ENCODE measurements around the gene APOBEC3A.

APOBEC3A gene

DNA sequence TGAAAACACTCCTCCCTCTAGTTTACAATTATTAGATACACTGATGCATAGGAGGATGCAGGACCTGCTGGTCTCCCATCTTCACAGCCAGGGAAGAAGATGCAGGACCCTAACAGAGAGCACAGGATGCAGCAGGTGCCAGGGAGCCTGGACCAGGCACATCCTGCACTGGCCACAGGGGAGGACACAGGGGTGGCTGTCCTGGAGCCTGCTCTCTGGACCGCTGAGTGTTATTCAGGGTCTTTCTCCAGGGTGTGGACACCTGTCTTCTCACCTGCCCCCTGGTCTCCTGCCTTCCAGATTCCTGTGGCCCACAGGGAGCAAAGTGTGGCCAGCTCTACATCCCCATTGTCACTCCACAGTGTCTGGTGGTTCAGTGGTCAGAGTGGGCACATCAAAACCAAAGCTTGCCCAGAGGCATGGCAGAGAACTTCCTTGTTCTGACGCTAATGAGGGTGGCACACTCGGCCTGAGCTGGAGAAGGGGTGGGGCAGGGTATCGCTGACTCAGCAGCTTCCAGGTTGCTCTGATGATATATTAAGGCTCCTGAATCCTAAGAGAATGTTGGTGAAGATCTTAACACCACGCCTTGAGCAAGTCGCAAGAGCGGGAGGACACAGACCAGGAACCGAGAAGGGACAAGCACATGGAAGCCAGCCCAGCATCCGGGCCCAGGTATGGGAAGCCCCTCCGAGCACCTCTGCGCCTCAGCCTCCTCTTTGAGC, at the start of gene APOBEC3A:
TSS of gene APOBEC3A (plus strand) at position 564 of the 725 bp plus-strand sequence. CDS start at position 647, 83 bp downstream.
- H3K9me3 ChIP-seq (ENCODE audit: low read length) = no peaks in the 10 kb centered on the region
- peaks cover 15% of the 10 kb centered on the region for H3K27me3 ChIP-seq (ENCODE audit: insufficient read depth, low read length)
- H3K4me3 ChIP-seq (ENCODE audit: low read length) = no peak within 1 kb of the TSS
- no peak within 1 kb of the TSS for H2AFZ ChIP-seq (ENCODE audit: low read depth, low read length)
- H3K36me3 ChIP-seq (ENCODE audit: insufficient read depth, low read length) = no peaks in the 10 kb centered on the region
- H3K4me1 ChIP-seq (ENCODE audit: insufficient read depth, low read length) = no peaks in the 10 kb centered on the region

DNA sequence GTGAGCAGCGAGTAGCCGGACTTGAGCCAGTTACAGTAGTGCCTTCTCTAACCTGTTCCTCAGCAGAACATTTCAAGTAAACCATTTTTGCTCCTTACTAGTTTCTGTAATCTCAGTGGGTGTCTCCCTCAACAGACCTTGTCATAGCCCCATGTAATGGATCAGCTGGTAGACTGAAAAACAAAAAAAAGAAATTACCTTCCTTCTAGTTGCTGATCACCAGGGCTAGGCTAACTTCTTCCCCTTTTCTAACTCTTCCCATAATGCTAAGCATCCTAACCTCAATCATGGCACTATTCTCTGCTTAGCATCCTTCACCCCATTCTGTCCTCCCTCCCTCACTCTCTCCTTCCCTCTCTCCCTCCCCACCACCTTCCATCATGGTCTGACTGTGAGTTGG, 49.6 kb upstream of the APOBEC3A start:
- peaks cover 3% of the 10 kb centered on the region for H3K27me3 ChIP-seq (ENCODE audit: insufficient read depth, low read length)
- no peaks in the 10 kb centered on the region for H3K9me3 ChIP-seq (ENCODE audit: low read length)
- no peaks in the 10 kb centered on the region for H3K4me1 ChIP-seq (ENCODE audit: insufficient read depth, low read length)
- no peaks in the 10 kb centered on the region for H3K36me3 ChIP-seq (ENCODE audit: insufficient read depth, low read length)
- H3K4me3 ChIP-seq (ENCODE audit: low read length) = no peak overlapping the region
- H2AFZ ChIP-seq (ENCODE audit: low read depth, low read length) = no peak overlapping the region

DNA sequence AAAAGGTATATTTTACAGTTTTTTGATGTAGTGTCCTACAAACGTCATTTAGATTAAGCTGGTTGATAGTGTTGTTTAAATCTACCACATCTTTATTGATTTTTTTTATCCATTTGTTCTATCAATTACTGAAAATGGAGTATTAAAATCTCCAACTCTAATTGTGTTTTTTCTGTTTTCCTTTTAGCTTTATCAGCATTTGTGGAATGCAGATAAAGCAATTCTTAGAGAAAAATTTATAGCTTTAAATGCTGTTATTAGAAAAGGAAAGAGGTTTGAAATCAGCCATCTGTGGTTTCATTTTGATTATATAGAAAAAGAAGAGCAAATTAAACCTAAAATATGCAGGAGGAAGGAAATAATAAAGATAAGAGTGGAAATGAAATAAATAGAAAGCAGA, 46.0 kb upstream of the APOBEC3A start:
- Histone ChIP-seq H3K9me3 (ENCODE audit: low read length) (no peaks in the 10 kb centered on the region), H3K36me3 (ENCODE audit: insufficient read depth, low read length) (no peaks in the 10 kb centered on the region), H3K4me1 (ENCODE audit: insufficient read depth, low read length) (no peaks in the 10 kb centered on the region), H2AFZ (ENCODE audit: low read depth, low read length) (no peak overlapping the region), H3K4me3 (ENCODE audit: low read length) (no peak overlapping the region), H3K27me3 (ENCODE audit: insufficient read depth, low read length) (peaks cover 3% of the 10 kb centered on the region)

DNA sequence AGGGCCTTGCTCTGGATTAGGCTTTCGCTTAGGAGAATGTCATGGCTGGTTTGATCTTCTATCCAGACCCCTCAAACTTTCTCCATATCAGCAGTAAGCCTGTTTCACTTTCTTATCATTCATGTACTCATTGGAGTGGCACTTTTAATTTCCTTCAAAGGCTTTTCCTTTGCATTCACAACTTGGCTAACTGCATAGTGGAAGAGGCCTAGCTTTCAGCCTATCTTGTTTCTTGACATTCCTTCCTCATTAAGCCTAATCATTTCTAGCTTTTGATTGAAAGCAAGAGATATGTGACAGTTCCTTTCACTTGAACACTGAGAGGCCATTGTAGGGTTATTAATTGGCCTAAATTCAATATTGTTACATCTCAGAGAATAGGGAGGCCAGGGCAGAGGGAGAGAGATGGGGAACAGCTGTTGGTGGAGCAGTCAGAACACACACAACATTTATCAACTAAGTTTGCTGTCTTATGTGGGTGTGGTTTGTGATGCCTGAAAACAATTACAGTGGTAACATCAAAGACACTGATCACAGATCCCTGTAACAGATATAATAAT, 37.7 kb upstream of the APOBEC3A start:
- Histone ChIP-seq H2AFZ (ENCODE audit: low read depth, low read length) (no peak overlapping the region), H3K27me3 (ENCODE audit: insufficient read depth, low read length) (peaks cover 7% of the 10 kb centered on the region), H3K4me1 (ENCODE audit: insufficient read depth, low read length) (peaks cover 3% of the 10 kb centered on the region), H3K4me3 (ENCODE audit: low read length) (no peak overlapping the region), H3K36me3 (ENCODE audit: insufficient read depth, low read length) (no peaks in the 10 kb centered on the region), H3K9me3 (ENCODE audit: low read length) (no peaks in the 10 kb centered on the region)

DNA sequence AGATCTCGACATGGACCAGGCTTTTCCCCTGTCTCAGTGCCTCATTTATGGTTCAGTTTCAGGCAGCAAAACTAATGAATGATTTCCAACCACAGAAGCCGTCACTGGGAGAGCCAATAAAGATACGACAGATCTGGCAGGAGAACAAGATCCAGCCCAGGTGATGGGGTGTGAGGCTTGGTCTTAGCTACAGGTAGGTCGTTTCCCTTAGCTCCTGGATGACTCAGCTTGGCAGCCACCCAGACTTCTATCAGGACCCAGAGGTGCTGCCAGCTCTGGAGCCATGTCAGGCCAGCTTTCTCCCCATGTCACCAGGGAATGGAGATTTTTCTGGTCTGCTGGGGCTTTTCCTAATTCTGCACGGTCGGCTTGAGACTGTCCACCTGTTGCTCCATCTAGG, 36.3 kb upstream of the APOBEC3A start:
- Histone ChIP-seq H3K36me3 (ENCODE audit: insufficient read depth, low read length) (no peaks in the 10 kb centered on the region), H3K27me3 (ENCODE audit: insufficient read depth, low read length) (peaks cover 20% of the 10 kb centered on the region), H3K4me1 (ENCODE audit: insufficient read depth, low read length) (peaks cover 3% of the 10 kb centered on the region), H3K4me3 (ENCODE audit: low read length) (no peak overlapping the region), H2AFZ (ENCODE audit: low read depth, low read length) (no peak overlapping the region), H3K9me3 (ENCODE audit: low read length) (no peaks in the 10 kb centered on the region)

DNA sequence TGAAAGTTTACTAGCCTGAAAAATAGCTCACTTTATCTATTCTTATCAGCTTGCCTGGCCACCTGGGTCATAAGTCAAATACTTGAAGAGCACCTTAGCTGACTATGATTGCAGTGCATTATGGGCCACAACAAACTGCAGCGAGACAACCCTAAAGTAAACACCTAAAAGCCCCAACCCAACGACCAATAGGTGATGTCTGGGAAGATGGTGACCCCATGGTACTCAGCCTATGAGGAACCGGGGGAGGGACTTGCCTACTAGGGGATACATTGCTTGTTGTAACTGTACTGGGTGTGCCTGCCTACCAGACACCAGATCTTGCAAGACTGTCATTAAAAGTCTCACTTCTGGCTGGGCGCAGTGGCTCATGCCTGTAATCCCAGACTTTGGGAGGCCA, 35.6 kb upstream of the APOBEC3A start:
- Histone ChIP-seq H3K4me3 (ENCODE audit: low read length) (no peak overlapping the region), H3K36me3 (ENCODE audit: insufficient read depth, low read length) (no peaks in the 10 kb centered on the region), H2AFZ (ENCODE audit: low read depth, low read length) (no peak overlapping the region), H3K27me3 (ENCODE audit: insufficient read depth, low read length) (peaks cover 20% of the 10 kb centered on the region), H3K9me3 (ENCODE audit: low read length) (no peaks in the 10 kb centered on the region), H3K4me1 (ENCODE audit: insufficient read depth, low read length) (peaks cover 3% of the 10 kb centered on the region)

DNA sequence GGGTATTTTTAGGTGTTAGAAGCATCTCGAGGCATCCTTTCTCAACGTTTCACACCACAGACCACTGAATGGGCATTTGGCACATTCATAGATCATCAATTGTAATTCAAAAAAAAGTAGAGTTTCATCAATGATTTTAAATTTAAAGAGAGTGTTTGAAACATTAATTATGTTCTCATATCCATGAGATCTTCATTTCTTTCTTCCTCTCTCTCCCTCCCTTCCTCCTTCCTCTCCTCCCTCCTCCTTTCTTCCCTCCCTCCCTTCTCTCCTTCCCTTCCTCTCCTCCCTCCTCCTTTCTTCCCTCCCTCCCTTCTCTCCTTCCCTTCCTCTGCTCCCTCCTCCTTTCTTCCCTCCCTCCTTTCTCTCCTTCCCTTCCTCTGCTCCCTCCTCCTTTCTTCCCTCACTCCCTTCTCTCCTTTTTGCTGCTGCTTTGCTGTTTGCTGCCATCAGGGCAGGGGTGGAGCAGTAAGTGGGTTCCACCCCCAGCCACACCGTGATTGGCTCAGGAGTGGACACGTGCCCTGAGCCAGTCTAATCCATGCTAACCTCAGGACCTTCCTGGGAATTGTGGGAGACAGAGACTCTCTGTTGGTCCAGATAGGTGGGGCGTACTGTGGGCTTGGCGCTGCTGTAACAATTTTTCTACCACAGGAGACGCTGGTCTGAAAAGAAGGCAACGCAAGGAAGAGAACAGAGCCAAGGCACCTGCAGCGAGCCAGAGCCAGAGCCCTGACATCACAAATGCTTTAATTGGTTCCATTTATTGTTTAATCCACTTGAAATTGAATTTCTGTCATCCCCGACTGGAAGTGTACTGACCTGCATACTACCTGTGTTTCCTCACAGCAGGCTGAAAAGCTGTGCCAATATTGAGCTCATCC, 33.7 kb upstream of the APOBEC3A start:
- H3K36me3 ChIP-seq (ENCODE audit: insufficient read depth, low read length) = no peaks in the 10 kb centered on the region
- no peak overlapping the region for H2AFZ ChIP-seq (ENCODE audit: low read depth, low read length)
- peaks cover 3% of the 10 kb centered on the region for H3K4me1 ChIP-seq (ENCODE audit: insufficient read depth, low read length)
- H3K9me3 ChIP-seq (ENCODE audit: low read length) = no peaks in the 10 kb centered on the region
- peaks cover 26% of the 10 kb centered on the region for H3K27me3 ChIP-seq (ENCODE audit: insufficient read depth, low read length)
- no peak overlapping the region for H3K4me3 ChIP-seq (ENCODE audit: low read length)

DNA sequence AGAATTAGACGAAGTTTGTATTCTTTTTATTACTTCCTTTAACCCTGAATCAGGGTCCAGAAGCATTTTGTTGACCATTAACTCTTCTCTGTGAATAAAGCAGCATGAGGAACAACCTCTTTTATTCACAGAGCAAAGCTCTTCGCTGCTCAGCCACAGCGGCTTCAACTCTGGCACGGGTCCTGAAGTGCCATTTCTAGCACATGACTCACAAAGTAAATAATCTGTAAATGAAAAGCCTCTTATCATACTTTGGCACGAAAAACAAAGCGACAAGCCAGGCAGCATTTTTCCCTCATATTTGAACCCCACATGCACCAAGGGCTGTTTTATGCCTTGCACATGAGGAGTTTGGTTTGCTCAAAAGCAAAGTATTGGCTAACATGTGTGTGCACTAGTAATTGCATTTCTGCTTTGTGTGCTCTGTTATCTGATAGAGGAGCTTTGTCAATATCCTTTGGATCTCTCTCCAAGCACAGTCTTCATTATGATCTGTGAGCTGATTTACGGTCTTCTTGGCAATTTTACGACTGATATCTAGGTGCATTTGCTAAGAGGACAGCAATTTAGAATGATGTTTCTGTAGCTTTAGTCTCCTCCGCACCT, 33.0 kb upstream of the APOBEC3A start:
- H3K36me3 ChIP-seq (ENCODE audit: insufficient read depth, low read length) = no peaks in the 10 kb centered on the region
- H3K4me1 ChIP-seq (ENCODE audit: insufficient read depth, low read length) = peaks cover 3% of the 10 kb centered on the region
- no peak overlapping the region for H3K4me3 ChIP-seq (ENCODE audit: low read length)
- no peak overlapping the region for H2AFZ ChIP-seq (ENCODE audit: low read depth, low read length)
- no peaks in the 10 kb centered on the region for H3K9me3 ChIP-seq (ENCODE audit: low read length)
- H3K27me3 ChIP-seq (ENCODE audit: insufficient read depth, low read length) = peaks cover 26% of the 10 kb centered on the region

DNA sequence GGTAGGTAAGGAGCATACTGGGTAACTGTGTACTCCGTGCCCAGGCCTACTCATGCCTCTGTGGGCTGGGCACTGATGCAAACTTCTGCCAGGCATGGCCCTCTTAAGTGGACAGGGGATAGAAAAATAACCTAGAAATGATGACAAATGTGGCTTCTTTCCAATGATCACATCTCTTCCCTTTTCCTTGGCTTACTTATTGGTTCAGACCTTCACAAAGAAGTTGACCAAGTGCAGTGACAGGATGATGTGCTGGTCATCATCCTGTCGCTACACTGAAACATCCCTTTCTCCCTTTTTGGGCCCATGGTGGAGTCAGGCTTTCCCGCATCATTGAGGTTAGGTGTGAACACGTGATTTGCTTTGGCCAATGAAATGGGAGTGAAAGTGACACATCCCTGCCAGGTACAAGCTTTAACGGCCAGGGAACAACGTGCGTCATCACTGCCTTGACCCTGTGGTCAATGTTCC, 31.8 kb upstream of the APOBEC3A start:
- Histone ChIP-seq H3K36me3 (ENCODE audit: insufficient read depth, low read length) (no peaks in the 10 kb centered on the region), H3K27me3 (ENCODE audit: insufficient read depth, low read length) (peaks cover 27% of the 10 kb centered on the region), H3K4me3 (ENCODE audit: low read length) (no peak overlapping the region), H2AFZ (ENCODE audit: low read depth, low read length) (no peak overlapping the region), H3K4me1 (ENCODE audit: insufficient read depth, low read length) (peaks cover 3% of the 10 kb centered on the region), H3K9me3 (ENCODE audit: low read length) (no peaks in the 10 kb centered on the region)

DNA sequence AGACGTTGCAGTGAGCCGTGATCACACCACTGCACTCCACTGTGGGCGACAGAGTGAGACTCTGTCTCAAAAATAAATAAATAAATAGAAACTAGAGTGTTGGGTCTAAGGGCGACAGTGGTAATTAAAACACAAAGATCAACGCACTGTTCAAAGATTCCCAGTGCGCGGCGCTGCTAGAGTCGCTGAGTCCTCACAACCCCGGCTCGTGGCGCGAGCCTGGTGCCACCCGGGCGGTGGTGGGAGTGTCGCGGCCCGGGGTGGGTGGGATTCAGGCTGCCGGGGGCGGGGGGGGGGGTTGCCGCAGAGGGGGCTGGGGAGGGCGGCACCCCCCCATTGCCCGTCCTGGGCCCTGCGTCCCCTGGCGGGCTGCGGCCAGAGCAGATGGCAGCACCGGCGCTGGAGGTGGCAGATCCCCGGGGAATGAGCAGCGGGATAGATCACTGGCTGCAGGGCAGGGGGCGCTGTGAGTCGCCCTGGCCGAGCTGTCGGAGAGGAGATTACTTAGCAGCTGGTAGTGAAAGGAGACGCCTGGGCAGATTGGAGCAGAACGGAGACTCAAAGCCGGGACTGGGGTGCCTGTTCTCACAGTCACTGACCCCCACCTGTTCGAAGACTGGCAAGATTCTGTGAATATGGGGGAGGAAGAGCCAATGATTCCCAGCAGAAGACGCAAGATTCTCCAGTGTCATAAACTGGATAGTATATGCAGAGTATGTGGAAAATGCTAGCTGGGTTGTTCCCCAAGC, 30.2 kb upstream of the APOBEC3A start:
- Histone ChIP-seq H3K36me3 (ENCODE audit: insufficient read depth, low read length) (no peaks in the 10 kb centered on the region), H3K27me3 (ENCODE audit: insufficient read depth, low read length) (peaks cover 30% of the 10 kb centered on the region), H3K4me1 (ENCODE audit: insufficient read depth, low read length) (peaks cover 3% of the 10 kb centered on the region), H3K4me3 (ENCODE audit: low read length) (no peak overlapping the region), H3K9me3 (ENCODE audit: low read length) (no peaks in the 10 kb centered on the region), H2AFZ (ENCODE audit: low read depth, low read length) (no peak overlapping the region)

DNA sequence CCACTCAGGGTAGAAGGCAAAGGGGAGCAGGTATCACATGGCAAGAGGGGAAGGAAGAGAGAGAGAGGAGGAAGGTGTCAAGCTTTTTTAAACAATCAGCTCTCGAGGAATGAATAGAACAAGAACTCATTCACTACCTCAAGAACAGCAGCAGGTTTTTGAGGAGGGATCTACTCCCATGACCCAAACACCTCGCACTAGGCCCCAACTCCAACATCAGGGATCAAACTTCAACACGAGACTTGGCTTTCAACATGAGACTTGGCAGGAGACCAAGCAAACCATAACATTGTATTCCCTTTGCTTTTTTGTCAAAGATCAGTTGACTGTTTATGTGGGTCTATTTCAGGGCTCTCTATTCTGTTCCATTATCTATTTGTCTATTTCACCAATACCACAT, 26.9 kb upstream of the APOBEC3A start:
- Histone ChIP-seq H3K4me3 (ENCODE audit: low read length) (no peak overlapping the region), H3K27me3 (ENCODE audit: insufficient read depth, low read length) (peaks cover 15% of the 10 kb centered on the region), H3K4me1 (ENCODE audit: insufficient read depth, low read length) (no peaks in the 10 kb centered on the region), H2AFZ (ENCODE audit: low read depth, low read length) (no peak overlapping the region), H3K9me3 (ENCODE audit: low read length) (no peaks in the 10 kb centered on the region), H3K36me3 (ENCODE audit: insufficient read depth, low read length) (no peaks in the 10 kb centered on the region)

DNA sequence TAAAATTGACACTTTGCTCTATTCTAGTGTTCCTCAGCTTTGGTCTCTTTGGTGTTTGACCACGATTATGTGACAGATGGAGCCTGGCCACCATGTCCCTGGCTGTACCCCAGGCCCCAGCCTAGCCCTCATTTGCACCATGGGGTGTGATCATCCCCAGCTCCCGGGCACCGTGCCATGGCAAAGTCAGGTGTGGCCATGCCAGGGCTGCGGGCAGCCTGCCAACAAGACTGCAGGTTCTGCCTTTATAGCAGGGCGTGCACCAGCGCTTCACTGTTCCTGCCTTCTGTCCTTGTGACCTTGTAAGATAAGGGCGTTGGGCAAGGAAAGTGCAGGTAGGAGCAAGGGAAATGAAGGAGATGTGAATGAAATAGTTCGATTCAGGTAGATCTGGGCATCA, 22.4 kb upstream of the APOBEC3A start:
- no peak overlapping the region for H3K4me3 ChIP-seq (ENCODE audit: low read length)
- H3K9me3 ChIP-seq (ENCODE audit: low read length) = no peaks in the 10 kb centered on the region
- H2AFZ ChIP-seq (ENCODE audit: low read depth, low read length) = no peak overlapping the region
- H3K4me1 ChIP-seq (ENCODE audit: insufficient read depth, low read length) = no peaks in the 10 kb centered on the region
- no peaks in the 10 kb centered on the region for H3K36me3 ChIP-seq (ENCODE audit: insufficient read depth, low read length)
- peaks cover 11% of the 10 kb centered on the region for H3K27me3 ChIP-seq (ENCODE audit: insufficient read depth, low read length)

Measured in neuron (in vitro differentiated cells).